HG02943 (cell line): ENCODE data around the gene ANO10.
"Not testable (repeated sequence)": the region's sequence is repeated elsewhere in the genome, so short reads cannot be mapped to it uniquely, and the experiment has no call there.

ENCODE experiments used
- ATAC-seq: cut with Tn5 transposase; IDR thresholded peaks from one replicate; pipeline ENCODE4 v1.9.1; 2021; ENCODE audit warnings: mild to moderate bottlenecking, low read depth, moderate library complexity; ENCODE audit not compliant: unreplicated experiment

ANO10 gene

DNA sequence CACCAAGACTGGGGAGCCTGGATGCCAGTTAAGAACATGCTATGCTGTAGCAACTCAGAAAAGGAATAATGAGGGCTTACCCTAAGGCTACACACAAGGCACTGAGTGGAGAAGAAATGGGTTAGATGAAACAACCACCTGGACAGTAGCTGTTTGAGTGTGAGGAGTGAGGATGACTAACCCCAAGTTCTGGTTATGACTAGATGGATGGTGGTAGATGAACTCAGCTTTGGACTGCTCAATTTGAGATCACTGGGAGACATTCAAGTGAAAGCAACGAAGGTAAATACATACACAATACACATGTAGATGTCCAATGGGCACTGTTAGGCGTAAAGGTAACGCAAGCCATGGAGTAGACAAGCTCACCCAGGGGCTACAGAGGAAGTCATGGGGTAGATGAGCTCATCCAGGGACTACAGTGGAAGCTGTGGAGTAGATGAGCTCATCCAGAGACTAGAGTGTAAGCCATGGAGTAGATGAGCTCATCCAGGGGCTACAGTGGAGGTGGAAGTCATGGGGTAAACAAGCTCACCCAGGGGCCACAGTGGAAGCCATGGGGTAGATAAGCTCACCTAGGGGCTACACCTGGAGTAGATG is 98.3 kb downstream of the ANO10 start:
- ATAC-seq = no peak

DNA sequence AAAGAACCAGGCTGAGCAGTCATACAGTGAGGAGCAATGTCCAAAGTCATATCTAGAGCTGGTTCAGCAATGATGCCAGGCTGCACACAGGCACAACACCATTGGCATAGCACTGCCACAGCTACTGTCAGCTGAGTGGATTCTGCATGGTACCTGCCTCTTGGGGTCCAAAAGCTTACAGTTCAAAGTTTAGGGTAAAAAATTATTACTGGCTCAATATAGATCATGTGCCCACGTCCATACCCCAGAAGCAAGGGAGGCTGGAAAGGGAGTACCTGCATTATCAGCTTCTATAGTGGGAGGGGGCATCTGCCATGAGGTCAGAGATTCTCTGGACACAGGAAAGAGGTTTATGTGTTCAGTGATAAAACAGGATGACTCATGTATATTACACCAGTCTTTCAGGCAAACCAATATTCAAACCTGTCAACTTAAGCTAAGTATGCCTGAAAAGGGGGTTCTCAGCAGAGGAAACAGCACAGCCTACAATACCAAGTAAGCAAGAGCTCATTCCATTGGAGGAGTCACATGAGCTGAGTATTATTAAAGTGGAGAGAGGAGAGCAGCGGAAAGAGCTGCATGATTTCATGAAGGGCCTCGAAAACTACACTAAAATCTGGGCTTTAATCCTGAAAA is 99.0 kb downstream of the ANO10 start:
- no peak for ATAC-seq

DNA sequence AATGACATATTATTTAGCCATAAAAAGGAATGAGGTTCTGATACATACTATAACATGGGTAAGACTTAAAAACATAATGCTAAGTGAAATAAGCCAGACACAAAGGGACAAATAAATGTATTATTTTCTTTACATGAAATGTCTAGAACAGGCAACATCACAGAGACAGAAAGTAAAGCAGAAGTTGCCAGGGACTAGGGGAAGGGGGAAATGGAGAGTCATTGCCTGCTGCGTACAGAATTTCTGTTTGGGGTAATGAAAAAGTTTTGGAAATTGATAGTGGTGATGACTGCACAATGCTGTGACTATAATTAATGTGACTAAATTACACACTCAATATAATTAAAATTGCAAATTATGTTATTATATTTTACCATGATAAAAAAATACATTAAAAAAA is 99.9 kb downstream of the ANO10 start:
- ATAC-seq = no peak

DNA sequence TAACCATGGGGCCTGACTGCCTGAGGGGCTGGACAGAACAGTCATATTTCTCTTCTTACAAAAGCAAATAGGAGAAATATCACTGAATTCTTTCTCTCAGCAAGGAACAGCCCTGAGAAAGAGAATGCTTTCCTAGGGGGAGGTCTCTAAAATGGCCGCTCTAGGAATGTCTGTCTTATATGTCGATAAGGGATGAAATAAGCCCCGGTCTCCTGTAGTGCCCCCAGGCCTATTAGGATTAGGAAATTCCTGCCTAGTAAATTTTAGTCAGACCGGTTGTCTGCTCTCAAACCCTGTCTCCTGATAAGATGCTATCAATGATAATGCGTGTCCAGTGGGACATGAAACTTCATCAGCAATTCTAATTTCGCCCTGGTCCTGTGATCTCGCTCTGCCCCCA is 103.3 kb downstream of the ANO10 start:
- not testable (repeated sequence) for ATAC-seq

DNA sequence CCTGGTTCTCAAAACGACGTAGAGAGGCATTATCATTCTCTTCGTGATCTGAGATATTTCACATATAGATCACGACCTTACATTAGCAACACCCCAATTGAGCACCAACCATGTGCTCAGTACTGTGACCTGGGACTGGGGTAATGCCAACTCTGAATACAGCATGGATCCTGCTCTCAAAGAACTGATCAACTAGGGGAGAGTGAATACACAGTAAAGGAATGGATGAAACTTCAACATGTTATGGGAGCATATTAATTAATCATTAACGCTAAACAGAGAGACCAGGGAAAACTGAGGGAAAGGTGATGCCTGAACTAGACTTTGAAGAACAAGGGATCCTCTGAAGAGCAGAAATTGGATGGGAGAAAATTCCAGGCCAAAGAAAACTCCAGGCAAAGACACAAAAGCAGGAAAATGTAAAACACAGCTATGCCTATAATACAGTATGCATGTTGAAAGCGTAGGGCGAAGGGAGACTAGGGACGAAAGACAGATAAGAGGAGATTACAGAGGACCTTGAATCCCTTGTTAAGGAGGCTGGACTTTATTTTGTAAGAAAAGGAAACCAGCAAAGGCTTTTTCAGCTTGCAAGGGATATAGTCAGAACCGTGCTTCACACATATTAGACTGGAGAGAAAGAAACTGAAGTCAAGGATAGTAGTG is 105.7 kb downstream of the ANO10 start:
- ATAC-seq = no peak

DNA sequence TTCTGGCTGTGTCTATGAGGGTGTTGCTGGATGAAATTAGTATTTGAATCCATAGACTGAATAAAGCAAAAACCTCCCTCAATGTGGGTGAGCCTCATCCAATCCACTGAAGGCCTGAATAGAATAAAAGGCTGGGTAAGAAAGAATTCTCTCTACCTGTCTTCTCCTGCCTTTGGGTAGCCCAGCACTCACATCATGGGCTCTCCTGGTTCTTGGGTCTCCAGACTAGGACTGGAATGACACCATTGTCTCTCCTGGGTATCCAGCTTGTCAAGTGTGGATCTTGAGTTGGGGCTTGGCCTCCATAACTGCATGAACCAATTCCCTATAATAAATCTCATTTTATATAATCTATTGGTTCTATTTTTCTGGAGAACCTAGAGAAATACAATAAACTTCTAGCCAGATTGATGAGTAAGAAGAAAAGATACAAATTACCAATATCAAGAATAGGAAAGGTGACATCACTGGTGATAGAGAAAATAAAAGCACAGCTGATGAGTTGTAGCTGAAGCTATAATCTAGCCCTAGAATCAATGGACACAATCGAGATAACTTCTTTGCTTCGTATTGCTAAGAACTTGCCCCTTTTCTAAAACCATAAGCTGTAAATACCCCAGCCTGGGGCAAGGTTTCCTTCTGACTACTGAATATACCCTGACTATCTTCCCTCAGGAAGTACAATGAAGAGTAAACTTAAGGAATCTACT is 106.4 kb downstream of the ANO10 start:
- ATAC-seq = no peak

DNA sequence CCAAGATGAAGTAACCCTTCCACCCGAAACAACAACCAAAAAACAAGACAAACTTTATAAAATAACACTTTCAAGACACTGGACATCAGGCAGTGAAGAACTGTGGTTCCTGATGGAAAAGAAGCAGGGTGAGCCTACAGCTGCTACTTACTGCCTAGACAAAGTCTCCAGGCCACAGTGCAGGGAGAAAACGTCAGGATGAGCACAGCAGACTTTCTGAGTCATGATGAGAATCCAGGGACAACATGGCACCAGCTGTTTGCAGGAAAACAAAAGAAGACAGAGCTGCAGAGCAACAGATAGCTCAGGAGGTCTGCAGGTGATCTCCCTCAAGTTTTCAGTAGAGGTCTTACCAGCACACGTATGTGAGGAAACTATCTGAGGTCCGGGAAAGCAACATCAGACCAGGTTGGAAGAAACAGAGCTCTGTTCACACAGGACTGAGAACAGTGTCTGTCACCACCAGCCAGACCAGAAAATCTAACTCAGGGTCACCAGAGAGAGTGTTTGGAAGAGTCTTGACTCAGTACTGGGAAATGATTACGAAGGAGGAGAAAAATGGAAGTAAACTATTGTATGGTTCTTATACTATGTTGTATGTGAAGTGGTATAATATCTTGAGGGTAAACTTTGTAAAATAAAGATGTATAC is 108.9 kb downstream of the ANO10 start:
- ATAC-seq = no peak

DNA sequence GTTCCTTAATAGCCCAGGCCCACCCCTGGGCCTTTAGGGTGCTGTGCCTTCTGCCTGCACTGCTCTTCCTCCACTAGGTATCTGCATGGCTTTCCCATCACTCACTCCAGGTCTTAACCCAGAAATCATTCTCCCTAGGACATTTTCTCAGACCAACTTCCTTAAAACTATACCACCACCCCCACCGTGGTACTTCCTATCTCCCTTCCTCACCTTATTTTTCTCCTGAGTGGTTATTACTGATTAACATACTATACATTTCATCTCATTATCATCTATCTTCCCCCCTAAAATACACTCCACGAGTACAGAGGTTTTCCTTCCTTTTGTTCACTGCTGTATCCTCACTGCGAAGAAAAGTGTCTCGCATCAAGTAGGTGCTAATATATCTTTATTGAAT is 115.2 kb downstream of the ANO10 start:
- no peak for ATAC-seq

DNA sequence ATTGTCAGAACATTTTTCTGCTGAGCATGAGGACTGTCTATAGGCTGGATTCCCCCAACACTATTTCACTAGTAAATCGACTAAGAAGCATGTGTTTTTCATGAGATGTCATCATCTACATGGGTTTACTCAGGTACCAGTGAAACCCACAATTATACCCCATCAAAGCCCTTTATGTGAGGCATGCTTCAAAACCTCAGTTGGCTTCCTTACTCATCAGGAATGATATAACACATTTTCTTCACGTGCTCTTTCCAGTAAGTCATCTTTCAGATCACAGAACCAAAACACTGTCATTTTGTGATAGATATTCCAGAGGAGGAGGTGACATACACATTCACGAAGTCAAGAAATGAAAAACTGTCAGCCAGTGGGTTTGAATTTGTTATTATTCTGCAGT is 116.5 kb downstream of the ANO10 start:
- ATAC-seq = no peak

DNA sequence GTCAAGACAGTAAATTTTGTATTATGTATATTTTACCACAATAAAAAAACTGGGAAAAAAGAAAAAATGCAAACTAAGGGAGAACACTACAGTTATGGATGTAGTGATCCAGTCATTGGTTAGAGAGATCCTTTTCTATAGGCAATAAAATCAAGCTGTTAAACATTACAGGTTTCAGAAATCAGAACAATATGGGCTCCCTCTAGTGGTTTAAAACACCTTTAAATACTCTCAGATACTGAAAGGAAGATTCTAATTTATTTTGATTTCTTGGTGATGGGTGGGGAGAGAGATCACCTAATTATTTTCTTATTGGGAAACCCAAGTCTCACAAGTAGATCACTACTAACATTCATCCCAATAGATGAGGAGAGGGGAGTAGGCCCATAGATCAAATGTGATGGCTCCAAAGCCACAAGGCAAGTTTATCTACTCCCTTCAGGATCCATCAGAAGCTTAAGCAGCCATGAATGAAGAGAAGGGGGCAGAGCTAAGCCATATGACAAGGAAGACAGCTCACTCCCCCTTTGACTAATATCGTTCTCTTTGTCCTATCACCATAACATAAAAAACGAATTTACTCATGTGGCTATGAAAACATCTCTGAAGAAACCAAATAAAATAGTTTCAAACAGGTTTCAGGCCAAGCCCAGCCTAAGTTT is 118.6 kb downstream of the ANO10 start:
- no peak for ATAC-seq

DNA sequence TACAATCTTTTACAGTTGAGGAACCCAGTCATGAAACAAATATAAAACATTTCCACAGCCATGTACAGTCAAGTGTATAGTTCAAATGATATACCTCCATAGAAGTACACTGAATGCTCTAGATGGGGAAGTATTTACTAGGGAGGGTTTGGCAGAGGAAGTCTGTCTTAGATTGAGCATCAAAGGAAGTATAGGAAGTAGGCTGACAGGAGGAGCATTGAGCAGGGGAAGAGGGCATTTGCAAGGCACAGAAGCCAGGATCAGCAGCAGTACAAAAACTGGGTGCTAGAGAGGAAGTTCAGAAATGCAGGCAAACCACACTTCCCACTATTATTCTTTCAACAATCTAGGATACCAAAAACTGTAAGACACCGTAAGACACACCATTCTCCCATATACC is 122.6 kb downstream of the ANO10 start:
- no peak for ATAC-seq

DNA sequence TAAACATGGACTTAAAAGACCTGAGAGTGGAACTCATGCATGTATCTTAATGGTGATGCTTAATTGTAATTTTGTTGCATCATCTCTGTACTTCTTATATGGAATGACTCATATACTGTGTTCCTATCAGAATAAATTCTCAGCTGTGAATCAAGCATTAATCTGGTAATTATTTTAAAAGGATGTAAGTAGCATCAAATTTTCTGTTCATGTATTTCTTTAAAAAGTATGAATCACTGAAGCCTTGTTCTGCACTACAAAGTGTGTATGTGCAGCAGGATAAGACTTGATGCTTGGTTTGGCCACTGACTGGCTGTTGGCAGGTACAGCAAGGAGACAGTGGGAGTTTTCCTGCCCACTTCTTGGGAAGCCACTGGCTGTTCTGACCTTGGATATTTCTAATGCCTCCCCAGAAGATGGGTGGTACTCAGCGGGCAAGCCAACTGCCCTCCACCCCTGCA is 123.9 kb downstream of the ANO10 start:
- ATAC-seq = no peak

DNA sequence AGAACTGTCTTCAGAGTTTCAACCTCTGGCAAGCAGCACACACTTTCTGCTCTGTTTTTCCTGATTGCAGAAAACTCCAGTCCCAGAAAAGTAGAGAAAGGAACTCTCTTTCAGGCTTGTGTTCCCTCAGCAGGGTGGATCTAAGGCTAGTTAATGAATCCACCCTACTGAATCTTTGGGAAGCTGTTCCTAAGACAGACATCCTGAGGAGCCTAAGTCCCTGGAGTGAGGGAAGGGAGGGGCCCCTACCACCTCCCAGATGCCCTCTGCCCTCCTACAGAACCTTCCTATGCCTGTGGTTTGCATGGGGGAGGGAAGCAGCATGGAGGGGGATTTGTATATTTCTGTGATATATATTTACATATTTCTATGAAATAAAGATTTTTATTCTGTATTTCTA is 124.4 kb downstream of the ANO10 start:
- no peak for ATAC-seq

DNA sequence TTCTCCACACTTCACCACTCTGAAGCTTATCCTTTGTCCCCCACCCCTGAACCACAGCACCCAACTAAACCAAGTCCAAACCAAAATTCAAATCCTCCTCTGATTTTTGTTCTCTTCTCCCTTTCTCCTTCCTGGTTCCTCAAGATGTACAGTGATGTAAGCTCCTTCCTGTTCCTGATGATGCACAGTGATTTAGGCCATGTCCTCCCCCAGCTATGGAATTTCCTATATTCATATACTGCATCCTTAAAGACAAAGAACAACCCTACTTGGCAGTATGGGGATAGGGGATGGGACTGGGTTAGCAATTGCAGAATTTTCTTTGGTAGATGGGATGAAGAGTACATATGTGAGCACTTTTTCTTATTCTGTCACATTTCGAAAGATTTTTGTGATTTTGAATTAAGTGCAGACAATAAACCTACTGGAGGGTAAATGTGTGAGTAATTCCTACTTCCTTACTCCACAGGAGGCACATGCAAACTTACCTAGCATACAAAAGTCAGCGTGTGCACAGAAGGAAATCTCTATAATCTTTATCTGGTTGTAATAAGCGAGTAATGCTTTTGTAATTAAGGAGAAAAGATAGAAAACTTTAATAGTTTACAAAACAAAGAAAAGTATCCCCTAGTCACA is 125.0 kb downstream of the ANO10 start:
- ATAC-seq = no peak

DNA sequence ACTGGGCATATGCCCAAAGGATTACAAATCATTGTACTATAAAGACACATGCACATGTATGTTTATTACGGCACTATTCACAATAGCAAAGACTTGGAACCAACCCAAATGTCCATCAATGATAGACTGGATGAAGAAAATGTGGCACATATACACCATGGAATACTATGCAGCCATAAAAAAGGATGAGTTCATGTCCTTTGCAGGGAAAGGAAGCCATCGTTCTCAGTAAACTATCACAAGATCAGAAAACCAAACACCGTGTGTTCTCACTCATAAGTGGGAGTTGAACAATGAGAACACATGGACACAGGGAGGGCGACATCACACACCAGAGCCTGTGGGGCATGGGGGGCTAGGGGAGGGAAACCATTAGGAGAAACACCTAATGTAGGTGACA is 128.9 kb downstream of the ANO10 start:
- ATAC-seq = not testable (repeated sequence)

DNA sequence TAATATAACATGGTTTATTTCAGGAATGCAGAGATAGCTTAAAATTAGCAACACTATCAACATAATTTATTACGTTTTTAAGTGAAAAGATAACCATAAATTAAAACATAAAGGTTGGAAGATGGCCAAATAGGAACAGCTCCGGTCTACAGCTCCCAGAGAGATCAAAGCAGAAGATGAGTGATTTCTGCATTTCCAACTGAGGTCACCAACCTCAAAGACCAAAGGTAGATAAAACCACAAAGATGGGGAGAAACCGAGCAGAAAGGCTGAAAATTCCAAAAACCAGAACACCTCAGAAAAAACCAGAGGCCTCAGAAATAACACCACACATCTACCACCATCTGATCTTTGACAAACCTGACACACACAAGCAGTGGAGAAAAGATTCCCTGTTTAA is 130.0 kb downstream of the ANO10 start:
- not testable (repeated sequence) for ATAC-seq

DNA sequence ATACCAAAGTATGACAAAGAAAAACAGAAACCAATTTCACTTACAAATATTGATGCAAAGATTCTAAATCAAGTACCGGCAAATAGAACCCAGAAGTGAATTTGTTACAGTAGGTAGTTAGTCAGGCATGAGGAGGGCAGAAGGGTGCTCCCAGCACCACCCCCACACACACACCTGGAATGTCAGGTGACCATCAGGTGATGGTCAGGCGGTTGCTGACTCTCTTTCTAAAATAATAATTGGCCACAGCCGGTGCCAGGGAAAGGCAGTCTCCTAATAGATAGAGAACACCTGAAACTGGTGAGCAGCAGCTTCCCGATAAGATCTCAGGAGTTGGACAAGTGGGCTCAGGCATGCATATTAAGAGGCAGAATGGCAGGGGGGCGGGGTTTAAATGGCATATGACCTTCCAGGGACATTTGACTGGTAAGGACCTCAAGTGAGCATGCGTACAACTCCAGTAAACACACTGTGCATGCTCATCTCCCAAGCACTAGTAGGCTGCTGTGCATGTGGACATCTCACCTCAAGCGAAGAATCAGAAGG is 131.1 kb downstream of the ANO10 start:
- no peak for ATAC-seq

DNA sequence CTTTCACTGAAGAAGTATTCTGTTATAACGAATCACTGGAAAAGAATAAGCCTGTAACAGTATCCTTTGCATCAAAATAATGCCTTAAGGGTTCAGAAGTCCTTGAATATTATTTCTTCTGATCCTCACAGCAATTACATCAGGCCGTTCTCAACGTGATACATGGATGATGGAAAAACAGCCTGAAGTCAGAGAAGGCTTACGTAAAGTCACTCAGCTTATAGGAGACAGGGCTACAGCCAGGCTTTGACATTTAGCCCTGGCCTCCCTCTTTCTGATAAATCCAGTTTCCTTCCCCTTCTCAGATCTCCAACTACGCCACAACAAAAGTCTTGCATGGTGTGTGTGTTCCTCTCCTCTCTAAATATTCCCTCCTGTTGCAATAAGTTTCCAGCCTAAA is 131.9 kb downstream of the ANO10 start:
- no peak for ATAC-seq

DNA sequence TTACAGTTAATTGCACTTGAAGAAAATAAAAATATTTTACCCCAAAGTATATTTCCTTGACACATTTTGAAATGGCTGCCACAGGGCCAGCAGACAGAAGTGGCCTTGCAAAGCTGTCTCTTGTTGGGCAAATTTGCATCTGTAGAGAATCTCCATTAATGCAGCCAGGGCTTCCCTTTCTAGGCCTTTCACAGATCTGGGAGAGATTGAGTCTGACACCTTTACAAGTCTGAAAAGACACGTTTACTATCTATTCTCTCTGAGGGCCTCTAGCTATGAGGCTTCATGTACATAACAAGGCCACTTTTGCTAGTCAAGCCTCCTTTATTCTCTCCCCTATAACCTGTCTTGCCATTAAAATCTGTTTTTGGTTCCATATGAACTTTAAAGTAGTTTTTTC is 135.9 kb downstream of the ANO10 start:
- ATAC-seq = no peak
